HG03280 (cell line): Measurements from ENCODE around the gene NFE2L3.
"Not testable (repeated sequence)": the region's sequence is repeated elsewhere in the genome, so short reads cannot be mapped to it uniquely, and the experiment has no call there.

ENCODE experiments used
- ATAC-seq: cut with Tn5 transposase; IDR thresholded peaks from one replicate; pipeline ENCODE4 v1.9.1; 2021; ENCODE audit warnings: mild to moderate bottlenecking, moderate library complexity; ENCODE audit not compliant: unreplicated experiment

NFE2L3 gene

GRCh38 chr7:26185131-26185843 lies 33.3 kb downstream of the NFE2L3 start:
- ATAC-seq: peak; percentile 49

- ATAC-seq: no peak
Observed at GRCh38 chr7:26185844-26186180, 33.8 kb downstream of the NFE2L3 start.

- ATAC-seq: no peak
Observed at GRCh38 chr7:26186364-26187311, 34.6 kb downstream of the NFE2L3 start.

GRCh38 chr7:26187380-26188205 lies 35.6 kb downstream of the NFE2L3 start:
- ATAC-seq: no peak

GRCh38 chr7:26188206-26188956 lies 36.4 kb downstream of the NFE2L3 start:
- ATAC-seq: no peak

GRCh38 chr7:26188957-26189541 lies 37.1 kb downstream of the NFE2L3 start:
- no peak for ATAC-seq

GRCh38 chr7:26189697-26190096 lies 37.7 kb downstream of the NFE2L3 start:
- ATAC-seq: no peak

GRCh38 chr7:26190417-26190869 lies 38.4 kb downstream of the NFE2L3 start:
- no peak for ATAC-seq

- ATAC-seq: no peak
Observed at GRCh38 chr7:26191233-26191973, 39.4 kb downstream of the NFE2L3 start.

GRCh38 chr7:26191974-26192479 lies 40.0 kb downstream of the NFE2L3 start:
- no peak for ATAC-seq

GRCh38 chr7:26192485-26193087 lies 40.6 kb downstream of the NFE2L3 start:
- ATAC-seq: no peak

- no peak for ATAC-seq
Observed at GRCh38 chr7:26193432-26194207, 41.6 kb downstream of the NFE2L3 start.

GRCh38 chr7:26194764-26195163 lies 42.8 kb downstream of the NFE2L3 start:
- ATAC-seq: not testable (repeated sequence)

- ATAC-seq: no peak
Observed at GRCh38 chr7:26195182-26195581, 43.2 kb downstream of the NFE2L3 start.

- no peak for ATAC-seq
Observed at GRCh38 chr7:26195867-26196657, 44.1 kb downstream of the NFE2L3 start.

- ATAC-seq: no peak
Observed at GRCh38 chr7:26197153-26198115, 45.4 kb downstream of the NFE2L3 start.
